Neuron (in vitro differentiated cells): ENCODE measurements around the gene CTBP1.
A peak's percentile ranks its signal among the peaks of the same experiment; 100 is the strongest.

Experiments used
- H2AFZ ChIP-seq: one replicate; pipeline ENCODE4 v1.6.1; 2013; ENCODE audit warnings: low read depth, mild to moderate bottlenecking, inconsistent platforms, low read length, moderate library complexity
- H3K27me3 ChIP-seq: one replicate; pipeline ENCODE4 v1.6.1; 2013; ENCODE audit warnings: low read length; ENCODE audit not compliant: insufficient read depth
- H3K36me3 ChIP-seq: one replicate; pipeline ENCODE4 v1.6.1; 2013; ENCODE audit warnings: low read length; ENCODE audit not compliant: insufficient read depth
- H3K4me1 ChIP-seq: one replicate; pipeline ENCODE4 v1.6.1; 2013; ENCODE audit warnings: low read length; ENCODE audit not compliant: insufficient read depth
- H3K4me3 ChIP-seq: 2 replicates; pipeline ENCODE4 v1.5.1; 2013; ENCODE audit warnings: mild to moderate bottlenecking, low read length, moderate library complexity
- H3K9me3 ChIP-seq: one replicate; pipeline ENCODE4 v1.6.1; 2013; ENCODE audit warnings: low read length

The CTBP1 gene

DNA sequence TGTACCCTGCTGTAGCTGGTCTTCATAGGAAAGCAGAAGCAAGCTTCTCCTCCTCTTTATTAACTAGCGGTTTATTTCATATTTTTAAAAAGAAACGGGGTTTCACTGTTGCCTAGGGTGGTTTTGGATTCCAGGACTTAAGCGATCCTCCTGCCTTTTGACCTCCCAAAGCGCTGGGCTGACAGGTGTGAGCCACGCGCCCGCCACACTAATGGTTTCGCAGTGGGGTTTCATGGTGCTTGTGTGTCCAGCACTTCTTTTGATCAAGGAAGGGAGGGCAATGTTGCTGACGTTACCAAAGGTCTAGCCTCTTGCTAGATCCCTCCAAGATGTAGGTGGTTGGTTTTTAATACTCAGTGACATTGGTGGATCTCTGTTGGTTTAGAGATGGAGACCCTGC lies 42.2 kb upstream of the CTBP1 start:
- Histone ChIP-seq H3K9me3 (peaks cover 4% of the 10 kb centered on the region), H3K4me3 (peak overlapping the region; percentile 95), H3K27me3 (no peaks in the 10 kb centered on the region), H3K4me1 (peaks cover 28% of the 10 kb centered on the region), H2AFZ (no peak overlapping the region), H3K36me3 (no peaks in the 10 kb centered on the region)

DNA sequence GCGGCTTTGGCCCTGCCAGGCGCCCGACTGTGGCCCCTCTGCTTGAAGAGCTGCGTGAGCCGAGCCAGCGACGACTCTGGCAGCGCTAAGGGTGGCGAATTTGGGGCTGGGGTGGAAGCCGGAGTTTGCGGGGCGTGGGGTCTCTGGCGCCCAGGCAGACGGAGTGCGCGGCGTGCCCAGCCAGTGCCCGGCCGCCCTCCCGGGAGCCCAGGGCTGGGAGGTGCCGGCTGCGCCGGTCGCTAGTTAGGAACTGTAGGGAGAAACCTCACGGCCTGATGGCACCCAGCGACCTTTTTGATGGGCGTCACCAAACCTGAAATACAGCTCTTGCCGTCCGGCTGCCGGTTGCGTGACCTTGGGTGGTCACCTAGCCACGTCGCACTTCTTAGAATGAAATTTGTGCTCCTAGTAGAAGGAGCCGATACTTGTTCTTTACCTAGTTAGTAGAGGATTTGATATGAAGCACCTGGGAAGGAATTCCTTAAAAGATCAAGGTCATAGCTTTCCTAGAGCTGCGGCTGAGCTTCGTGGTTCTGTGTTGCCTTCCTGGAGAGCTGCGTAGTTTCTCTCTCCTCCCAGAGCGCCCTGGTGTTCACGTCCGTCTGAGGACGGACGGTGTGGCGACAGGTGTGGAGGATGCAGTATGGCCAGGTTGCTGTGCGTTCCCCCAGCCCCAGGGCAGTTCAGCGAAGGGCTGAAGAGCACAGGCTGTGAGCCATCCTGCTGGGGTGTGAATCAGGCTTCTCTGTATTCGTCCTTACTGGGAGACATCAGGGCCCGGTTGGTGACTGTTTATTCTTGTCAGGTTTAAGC lies 41.4 kb upstream of the CTBP1 start:
- Histone ChIP-seq H3K9me3 (peaks cover 4% of the 10 kb centered on the region), H3K4me3 (peak overlapping the region; percentile 95), H3K4me1 (peaks cover 28% of the 10 kb centered on the region), H2AFZ (no peak overlapping the region), H3K27me3 (no peaks in the 10 kb centered on the region), H3K36me3 (no peaks in the 10 kb centered on the region)

DNA sequence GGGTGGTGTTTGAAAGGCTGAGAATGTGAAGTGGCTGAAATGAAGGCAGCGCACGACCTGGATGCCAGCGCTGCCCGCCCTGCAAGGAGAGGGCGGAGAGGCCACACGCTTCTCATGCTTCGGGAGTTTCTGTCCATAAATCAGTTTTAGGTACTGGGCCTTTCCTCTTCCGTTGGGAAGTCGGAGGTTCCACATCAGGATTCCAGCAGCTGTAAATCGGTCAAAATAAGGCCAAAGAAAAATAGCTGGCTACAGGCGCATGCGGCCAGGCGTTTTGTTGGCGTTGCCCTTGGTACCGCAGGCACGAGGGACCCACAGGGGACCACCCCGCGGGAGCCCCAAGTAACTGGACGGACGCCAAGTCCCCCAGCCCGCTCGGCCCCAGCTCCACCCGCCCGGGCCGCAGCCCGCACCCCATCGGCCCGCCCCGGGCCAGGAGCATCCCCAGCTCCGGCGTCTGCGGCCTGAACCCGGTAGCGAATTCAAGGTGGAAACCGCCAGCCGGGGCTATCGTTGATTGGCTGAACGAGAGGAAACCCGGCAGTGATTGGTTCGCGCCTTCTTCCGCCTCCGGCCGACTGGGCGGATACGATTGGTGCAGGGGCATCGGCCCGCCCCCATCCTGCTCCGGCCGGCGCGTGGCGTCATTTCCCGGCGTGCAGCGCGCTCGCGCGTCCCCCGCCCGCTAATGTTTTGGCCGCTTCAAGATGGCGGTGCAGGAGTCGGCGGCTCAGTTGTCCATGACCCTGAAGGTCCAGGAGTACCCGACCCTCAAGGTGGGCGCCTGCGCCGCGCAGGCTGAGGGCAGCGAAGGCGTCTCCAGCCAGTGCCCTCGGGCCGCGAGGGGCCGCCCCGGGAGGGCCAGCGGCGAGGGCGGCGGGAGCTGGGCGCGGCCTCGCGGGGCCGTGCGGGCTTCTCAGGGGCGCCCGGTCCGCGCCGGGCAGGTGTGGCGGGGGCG lies 40.6 kb upstream of the CTBP1 start, which contains the start of gene MAEA:
TSS of gene MAEA (plus strand) at position 685 of the 958 bp plus-strand sequence. CDS start at position 708, 23 bp downstream.
- Histone ChIP-seq H3K27me3 (no peaks in the 10 kb centered on the region), H3K36me3 (no peaks in the 10 kb centered on the region), H2AFZ (peak within 1 kb of the TSS; percentile 88), H3K9me3 (peaks cover 4% of the 10 kb centered on the region), H3K4me3 (peak within 1 kb of the TSS; percentile 95), H3K4me1 (peaks cover 27% of the 10 kb centered on the region)

DNA sequence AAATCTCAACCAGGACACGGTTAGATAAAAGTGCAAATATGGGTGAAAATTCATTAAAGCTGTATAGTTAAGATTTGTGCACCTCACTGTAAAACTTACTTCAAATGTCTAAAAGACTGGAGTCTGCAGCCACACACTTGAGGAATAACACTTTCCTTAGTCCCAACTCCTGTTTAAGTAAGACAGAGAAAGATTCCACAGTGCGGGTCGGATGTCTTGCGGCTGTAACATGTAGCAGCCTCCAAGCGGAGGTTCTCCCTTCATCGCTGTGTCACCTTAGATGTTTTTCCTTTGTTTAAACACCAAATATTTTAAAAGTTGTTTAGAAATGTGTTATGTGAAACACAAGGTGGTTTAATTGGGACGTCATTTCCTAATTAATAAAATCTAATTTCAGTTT lies 39.9 kb upstream of the CTBP1 start:
- H3K4me3 ChIP-seq: peak overlapping the region; percentile 95
- H2AFZ ChIP-seq: peak overlapping the region; percentile 88
- H3K4me1 ChIP-seq: peaks cover 26% of the 10 kb centered on the region

DNA sequence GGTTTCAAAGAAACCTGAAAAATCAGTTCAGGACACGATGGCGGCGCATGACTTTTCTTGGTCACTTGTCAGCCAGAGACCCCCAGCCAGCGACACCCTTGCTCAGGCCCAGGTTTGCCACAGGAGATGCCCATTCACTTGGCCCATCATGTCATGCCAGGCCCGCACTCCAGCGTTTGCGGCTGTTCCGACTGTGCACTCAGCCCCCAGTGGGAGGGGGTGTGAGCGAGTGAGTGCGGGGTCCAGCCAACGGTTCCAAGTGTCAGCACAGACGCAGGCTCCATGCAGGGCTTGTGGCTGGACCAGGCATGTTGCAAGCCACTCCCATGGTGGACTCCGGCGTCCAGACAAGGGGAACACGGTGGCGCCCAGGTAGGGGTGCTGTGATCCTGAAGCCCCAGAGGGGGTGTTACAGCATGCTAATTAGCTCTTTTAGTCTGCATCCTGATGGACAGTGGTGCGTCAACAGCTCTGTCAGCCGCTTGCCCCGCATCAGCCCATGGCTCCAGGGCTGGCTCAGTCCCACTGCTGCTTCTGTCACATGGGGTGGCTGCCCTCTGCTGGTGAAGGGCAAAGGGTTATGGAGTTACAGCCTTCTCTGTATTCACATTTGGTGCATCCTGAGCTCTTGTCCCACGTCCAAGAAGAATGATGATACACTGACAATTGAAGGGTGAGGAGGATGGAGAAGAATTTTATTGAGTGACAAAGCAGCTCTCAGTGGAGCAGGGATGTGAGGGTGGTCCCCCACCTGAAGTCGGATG lies 37.0 kb upstream of the CTBP1 start:
- Histone ChIP-seq H3K36me3 (no peaks in the 10 kb centered on the region), H3K4me1 (peaks cover 12% of the 10 kb centered on the region), H3K4me3 (no peak overlapping the region), H3K27me3 (no peaks in the 10 kb centered on the region), H3K9me3 (peaks cover 4% of the 10 kb centered on the region), H2AFZ (no peak overlapping the region)

More for the DNA sequence above, 39.9 kb upstream of the CTBP1 start:
- peaks cover 4% of the 10 kb centered on the region for H3K9me3 ChIP-seq
- no peaks in the 10 kb centered on the region for H3K27me3 ChIP-seq
- no peaks in the 10 kb centered on the region for H3K36me3 ChIP-seq

DNA sequence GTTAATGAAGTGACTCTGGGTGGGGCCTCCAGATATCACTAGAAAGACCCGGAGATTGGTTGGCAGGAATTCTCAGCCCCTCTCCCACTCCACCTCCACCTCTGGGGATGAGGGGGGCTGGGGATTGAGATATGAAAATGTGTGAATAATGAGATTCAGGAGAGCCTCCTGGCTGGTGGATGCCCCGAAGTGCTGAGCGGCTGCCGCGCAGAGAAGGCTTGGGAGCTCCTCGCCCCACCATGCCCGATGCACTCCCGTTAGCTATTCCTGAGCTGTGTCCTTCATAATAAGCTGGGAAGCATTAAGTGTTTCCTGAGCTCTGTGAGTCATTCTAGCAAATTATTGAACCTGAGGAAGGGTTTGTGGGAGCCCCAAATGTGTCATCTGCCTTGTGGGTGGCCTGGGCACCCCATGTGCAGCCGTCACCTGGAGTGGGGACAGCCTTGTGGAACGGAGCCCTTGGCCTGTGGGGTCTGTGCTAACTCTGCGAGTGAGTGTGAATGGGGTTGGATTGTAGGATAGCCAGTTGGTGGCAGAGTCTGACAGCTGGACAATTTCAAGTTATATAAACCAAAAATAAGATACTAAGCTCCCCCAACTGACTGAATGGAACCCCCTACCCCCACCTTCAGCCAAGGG lies 36.3 kb upstream of the CTBP1 start:
- Histone ChIP-seq H3K36me3 (no peaks in the 10 kb centered on the region), H3K4me1 (peaks cover 5% of the 10 kb centered on the region), H3K9me3 (peaks cover 4% of the 10 kb centered on the region), H3K4me3 (no peak overlapping the region), H3K27me3 (no peaks in the 10 kb centered on the region), H2AFZ (no peak overlapping the region)

DNA sequence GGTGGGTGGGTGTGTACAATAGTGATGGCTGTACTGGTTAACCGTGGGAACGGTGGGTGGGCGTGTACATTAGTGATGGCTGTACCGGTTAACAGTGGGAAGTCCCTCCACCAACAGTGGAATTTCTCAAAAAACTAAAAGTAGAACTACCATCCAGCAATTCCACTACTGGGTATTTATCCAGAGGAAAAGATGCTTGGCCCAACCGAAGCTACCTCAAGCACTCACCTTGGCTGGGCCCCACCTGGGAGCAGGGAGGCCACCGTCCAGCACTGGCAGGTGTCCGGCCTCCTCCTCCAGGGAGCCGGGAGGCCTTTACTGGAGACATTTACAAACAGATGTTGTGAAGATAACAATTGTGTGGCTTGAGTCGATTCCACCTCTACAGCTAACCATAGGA lies 34.8 kb upstream of the CTBP1 start:
- Histone ChIP-seq H3K9me3 (peaks cover 4% of the 10 kb centered on the region), H3K4me3 (no peak overlapping the region), H3K27me3 (no peaks in the 10 kb centered on the region), H2AFZ (no peak overlapping the region), H3K4me1 (peaks cover under 1% of the 10 kb centered on the region), H3K36me3 (no peaks in the 10 kb centered on the region)

DNA sequence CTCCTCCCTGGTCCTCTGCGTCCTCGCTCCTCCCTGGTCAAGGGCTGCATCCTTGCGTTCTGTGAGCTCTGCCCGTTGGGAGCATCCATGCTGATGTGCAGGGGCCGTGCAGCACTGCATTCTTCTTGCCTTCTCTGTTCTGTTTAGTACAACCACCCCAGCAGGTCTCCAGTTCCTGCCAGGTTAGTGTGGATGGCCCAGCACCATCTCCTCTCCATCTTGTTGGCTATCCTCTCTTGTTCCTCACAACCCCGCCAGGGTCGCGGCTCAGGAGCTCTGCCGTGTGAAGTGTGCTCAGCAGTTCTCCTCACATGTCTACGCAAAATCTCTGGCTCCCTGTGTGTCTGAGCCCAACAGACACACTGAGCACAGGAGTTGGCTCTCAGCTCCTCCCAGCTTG lies 30.3 kb upstream of the CTBP1 start:
- Histone ChIP-seq H3K27me3 (no peaks in the 10 kb centered on the region), H3K4me3 (no peak overlapping the region), H2AFZ (no peak overlapping the region)

DNA sequence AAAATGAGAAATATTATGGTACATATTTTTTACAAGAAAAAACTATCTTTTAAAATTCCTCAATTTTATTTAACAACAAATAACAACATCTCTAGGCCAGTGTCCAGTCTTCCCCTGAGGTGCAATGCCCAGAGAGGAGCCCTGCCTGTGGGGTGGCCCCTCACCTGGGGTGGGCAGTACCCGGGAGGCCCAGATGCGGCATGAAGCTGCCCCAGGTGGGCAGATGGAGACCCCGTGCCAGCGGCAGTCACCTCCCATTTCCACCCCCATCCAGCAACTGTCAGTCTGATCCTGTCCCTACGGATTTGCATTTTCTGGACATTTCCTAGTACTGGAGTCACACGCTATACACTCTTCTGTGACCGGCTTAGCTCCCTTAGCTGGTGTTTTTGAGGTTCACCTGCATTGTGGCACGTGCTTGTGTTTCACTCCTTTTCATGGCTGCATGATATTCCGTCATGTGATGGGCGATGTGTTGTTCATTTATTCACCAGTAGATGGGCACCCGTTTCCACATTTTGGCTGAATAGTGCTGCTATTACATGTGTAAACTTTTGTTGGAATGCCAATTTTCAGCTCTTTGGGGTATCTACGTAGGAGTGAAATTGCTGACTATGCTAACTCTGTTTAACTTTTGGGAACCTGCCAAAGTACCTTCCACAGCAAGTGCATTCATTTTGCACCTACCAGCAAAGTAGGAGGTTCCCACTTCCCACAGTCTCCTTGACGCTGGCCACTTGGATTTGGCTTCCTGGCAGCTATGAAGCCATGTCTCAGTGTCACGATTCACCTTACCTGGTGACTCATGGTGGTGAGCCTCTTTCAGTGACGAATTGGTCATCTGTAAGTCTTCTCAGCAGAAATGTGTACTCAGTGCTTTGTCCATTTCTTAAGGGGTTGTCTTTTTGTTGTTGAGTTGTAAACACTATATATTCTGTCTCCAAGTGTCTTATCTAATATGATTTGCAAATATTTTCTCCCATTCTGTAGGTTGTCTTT lies 29.0 kb upstream of the CTBP1 start:
- H3K9me3 ChIP-seq: no peaks in the 10 kb centered on the region
- H3K4me3 ChIP-seq: no peak overlapping the region
- H3K4me1 ChIP-seq: peaks cover 2% of the 10 kb centered on the region
- H3K36me3 ChIP-seq: no peaks in the 10 kb centered on the region
- no peak overlapping the region for H2AFZ ChIP-seq
- no peaks in the 10 kb centered on the region for H3K27me3 ChIP-seq

More for the DNA sequence above, 30.3 kb upstream of the CTBP1 start:
- no peaks in the 10 kb centered on the region for H3K36me3 ChIP-seq
- peaks cover 2% of the 10 kb centered on the region for H3K4me1 ChIP-seq
- H3K9me3 ChIP-seq: no peaks in the 10 kb centered on the region

DNA sequence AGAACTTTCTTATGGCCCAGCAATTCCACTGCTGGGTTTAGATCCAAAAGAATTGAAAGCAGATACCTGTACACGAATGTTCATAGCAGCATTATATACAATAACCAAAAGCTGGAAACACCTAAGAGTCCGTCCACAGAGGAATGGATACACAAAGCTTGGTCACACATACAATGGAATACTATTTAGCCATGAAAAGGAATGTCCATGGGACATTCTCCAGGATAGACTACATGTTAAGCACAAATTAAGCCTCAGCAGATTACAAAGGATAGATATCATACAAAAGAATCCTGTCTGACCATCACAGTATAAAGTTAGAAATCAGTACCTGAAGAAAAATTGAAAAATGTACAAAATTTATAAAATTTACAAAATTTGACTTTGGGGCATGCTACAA lies 28.1 kb upstream of the CTBP1 start:
- H3K4me3 ChIP-seq: no peak overlapping the region
- H3K27me3 ChIP-seq: no peaks in the 10 kb centered on the region
- no peaks in the 10 kb centered on the region for H3K9me3 ChIP-seq
- H3K36me3 ChIP-seq: no peaks in the 10 kb centered on the region
- H2AFZ ChIP-seq: no peak overlapping the region
- H3K4me1 ChIP-seq: peaks cover 2% of the 10 kb centered on the region

DNA sequence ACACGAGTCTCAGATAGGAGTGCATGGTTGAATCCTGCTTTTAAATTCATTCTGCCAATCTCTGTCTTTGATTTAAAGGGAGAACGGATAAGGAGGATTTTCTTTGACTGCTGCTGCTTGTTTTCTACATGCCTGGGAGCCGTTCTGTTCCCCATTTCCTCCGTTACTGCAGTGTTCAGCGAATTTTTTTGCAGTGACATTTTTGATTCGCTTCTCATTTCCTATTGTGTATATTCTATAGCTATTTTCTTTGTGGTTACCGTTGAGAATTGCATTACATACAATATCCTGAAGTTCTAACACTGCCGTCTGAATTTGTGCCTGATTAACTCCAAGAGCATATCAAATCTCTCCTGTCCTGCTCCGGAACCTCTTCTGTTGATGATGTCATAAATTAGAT lies 25.9 kb upstream of the CTBP1 start:
- Histone ChIP-seq H3K27me3 (no peaks in the 10 kb centered on the region), H3K4me3 (no peak overlapping the region), H3K36me3 (no peaks in the 10 kb centered on the region), H3K9me3 (no peaks in the 10 kb centered on the region), H3K4me1 (peaks cover 2% of the 10 kb centered on the region), H2AFZ (no peak overlapping the region)
